Stimulated activated CD8-positive, alpha-beta memory T cell treated with anti-CD3 and anti-CD28 coated beads, Interleukin-7, amount 100 ng/mL, for 48 hours (primary cell): ENCODE data around the gene PCDHGB6.
"Not testable (repeated sequence)": the region's sequence is repeated elsewhere in the genome, so short reads cannot be mapped to it uniquely, and the experiment has no call there.

Experiments used
- DNase-seq, 2 donors: peaks; one replicate each; pipeline ENCODE4 v3.0.0-alpha.2; 2020; ENCODE audit warnings: low read depth in 1 of 2; ENCODE audit errors: extremely low read depth in 1 of 2

The PCDHGB6 gene

DNA sequence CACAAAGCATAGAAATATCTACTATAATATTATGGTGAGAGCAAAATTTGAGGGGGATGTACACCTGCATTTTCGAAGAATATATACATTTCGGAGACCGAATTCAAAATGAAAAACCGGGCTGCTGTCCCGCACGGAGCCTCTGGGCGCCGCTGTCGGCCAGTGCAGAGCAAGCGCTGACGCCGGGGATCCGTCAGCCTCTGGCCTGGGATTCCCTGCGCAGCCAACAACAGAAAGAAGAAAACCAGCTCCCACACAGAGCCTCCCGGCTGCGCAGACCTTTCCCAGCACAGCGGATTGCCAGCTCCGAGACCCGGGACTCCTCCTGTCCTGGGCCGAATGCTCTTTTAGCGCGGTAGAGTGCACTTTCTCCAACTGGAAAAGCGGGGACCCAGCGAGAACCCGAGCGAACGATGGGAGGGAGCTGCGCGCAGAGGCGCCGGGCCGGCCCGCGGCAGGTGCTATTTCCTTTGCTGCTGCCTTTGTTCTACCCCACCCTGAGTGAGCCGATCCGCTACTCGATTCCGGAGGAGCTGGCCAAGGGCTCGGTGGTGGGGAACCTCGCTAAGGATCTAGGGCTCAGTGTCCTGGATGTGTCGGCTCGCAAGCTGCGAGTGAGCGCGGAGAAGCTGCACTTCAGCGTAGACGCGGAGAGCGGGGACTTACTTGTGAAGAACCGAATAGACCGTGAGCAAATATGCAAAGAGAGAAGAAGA lies at the start of gene PCDHGB6:
Gene PCDHGB6 (plus strand): TSS at position 232 of the 716 bp plus-strand sequence. CDS start 182 bp downstream, at position 414.
- not testable (repeated sequence) for DNase-seq

DNA sequence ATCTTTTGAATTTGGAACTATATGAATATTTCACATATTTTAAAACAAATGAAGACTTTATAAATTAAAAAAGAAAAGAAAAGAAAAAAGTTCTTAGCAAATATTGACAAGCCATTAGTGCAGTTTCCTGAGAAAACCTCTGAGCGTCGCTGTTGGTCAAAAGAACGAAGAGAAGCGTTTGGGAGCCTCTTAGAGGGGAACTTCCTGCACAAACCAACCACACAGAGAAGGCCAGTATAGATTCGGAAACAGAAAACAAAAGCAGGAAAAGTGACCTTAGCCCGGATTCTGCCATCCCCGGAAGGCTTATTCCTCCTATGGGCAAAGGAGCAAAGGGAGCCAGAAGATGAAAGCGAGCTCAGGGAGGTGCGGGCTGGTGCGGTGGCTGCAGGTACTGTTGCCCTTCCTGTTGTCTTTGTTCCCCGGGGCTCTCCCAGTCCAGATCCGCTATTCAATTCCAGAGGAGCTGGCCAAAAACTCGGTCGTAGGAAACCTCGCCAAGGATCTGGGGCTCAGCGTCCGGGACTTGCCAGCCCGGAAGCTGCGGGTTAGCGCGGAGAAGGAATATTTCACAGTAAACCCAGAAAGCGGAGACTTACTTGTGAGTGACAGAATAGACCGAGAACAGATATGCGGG lies 47.9 kb upstream of the PCDHGB6 start, which contains the start of gene PCDHGB2:
Gene PCDHGB2 (plus strand): TSS at position 205 of the 637 bp plus-strand sequence. CDS start 142 bp downstream, at position 347.
- no peak for DNase-seq

DNA sequence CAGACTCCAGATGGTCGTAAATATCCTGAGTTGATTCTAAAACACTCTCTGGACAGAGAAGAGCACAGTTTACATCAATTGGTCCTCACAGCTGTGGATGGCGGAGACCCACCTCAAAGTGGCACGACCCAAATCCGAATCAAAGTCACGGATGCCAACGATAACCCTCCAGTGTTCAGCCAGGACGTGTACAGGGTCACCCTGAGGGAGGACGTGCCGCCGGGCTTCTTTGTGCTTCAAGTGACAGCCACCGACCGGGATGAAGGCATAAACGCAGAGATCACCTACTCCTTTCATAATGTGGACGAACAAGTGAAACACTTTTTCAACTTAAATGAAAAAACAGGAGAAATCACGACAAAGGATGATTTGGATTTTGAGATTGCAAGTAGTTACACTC lies 47.1 kb upstream of the PCDHGB6 start:
- DNase-seq, result no peak

DNA sequence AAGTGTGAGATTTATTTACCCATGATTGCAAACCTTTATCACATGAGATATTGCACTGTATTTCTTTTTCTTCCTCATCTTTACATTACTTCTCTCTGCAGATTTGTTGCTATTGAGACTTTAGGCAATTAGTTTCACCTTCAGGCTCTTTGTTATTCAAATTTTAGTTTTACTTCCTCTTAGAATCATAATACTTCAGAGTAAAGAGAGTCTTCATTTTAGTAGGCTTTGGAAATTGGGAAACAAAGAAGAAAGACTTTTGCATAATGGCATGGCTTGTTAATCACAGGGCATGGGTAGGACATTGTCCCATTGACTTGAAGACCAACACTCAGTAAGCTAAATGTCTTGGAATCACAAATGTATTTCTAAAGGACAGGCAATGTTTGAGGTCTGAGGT lies 45.1 kb upstream of the PCDHGB6 start:
- no peak for DNase-seq

DNA sequence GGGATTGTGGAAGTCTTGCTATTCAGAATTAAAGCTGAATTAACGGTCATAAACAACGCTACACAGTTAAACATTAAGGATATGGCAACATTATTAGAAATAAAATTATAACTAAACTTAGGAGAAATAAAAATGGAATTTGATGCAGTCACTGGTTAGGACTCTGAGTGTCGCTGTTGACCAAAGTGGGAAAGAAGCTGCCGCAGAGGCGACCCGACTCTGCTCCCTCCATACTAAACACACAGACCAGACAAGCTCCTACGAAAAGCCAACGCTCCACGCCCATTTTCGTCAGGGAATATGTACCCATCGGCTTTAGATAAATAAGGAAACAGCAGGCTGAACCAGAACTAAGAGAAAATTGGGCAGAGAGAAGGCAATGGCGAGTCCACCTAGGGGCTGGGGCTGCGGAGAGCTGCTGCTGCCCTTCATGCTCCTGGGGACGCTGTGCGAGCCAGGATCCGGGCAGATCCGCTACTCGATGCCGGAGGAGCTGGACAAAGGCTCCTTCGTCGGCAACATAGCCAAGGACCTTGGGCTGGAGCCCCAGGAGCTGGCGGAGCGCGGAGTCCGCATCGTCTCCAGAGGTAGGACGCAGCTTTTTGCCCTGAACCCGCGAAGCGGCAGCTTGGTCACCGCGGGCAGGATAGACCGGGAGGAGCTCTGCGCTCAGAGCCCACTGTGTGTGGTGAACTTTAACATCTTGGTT lies 43.7 kb upstream of the PCDHGB6 start, which contains the start of gene PCDHGA5:
Gene PCDHGA5 (plus strand): TSS at position 211 of the 709 bp plus-strand sequence. CDS start 169 bp downstream, at position 380.
- no peak for DNase-seq

DNA sequence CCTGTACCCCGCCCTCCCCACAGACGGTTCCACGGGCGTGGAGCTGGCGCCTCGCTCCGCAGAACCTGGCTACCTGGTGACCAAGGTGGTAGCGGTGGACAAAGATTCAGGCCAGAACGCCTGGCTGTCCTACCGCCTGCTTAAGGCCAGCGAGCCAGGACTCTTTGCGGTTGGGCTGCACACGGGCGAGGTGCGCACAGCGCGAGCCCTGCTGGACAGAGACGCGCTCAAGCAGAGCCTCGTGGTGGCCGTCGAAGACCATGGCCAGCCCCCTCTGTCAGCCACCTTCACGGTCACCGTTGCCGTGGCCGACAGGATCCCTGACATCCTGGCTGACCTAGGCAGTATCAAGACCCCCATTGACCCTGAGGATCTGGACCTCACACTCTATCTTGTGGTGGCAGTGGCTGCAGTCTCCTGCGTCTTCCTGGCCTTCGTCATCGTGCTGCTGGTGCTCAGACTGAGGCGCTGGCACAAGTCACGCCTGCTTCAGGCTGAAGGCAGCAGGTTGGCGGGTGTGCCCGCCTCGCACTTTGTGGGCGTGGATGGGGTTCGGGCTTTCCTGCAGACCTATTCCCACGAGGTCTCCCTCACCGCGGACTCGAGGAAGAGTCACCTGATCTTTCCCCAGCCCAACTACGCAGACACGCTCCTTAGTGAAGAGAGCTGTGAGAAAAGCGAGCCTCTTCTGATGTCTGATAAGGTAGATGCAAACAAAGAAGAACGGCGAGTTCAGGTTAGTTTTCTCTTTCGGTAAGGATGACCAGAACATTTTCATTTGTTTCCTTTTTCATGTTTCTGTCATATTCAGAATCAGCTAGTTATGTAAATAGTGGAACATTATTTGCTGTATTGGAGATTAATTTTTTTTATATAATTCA lies 41.6 kb upstream of the PCDHGB6 start:
- DNase-seq, result no peak

DNA sequence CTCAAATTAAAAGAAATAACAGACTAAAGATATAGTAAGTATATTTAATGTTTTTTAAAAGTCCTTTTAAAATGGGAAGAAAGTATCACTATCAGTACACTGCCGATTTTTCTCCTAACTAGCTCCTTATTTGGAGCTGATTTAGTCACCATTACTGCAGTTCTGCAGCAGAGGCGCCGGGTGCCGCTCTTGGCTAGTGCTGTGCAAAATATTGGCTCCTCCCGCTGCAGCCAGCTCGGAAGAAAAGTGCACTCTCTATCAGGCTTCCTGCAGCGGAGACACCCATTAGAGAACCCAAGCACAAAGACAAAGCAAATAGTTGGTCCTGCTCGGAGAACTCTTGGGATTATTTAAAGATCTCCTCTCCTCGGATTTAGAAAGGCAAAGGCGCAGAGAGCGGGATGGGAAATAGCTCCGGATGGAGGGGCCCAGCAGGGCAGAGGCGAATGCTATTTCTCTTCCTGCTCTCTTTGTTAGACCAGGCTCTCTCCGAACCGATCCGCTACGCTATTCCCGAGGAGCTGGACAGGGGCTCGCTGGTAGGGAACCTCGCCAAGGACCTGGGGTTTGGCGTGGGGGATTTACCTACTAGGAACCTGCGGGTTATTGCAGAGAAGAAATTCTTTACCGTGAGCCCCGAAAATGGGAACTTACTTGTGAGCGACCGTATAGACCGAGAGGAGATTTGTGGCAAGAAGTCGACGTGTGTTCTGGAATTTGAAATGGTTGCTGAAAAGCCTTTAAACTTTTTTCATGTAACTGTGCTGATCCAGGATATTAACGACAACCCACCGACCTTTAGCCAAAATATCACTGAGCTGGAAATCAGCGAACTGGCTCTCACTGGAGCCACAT lies 37.6 kb upstream of the PCDHGB6 start, which contains the start of gene PCDHGB3:
Gene PCDHGB3 (plus strand): TSS at position 249 of the 855 bp plus-strand sequence. CDS start 153 bp downstream, at position 402.
- peak in 1 of 2 donors; percentile 8 for DNase-seq

DNA sequence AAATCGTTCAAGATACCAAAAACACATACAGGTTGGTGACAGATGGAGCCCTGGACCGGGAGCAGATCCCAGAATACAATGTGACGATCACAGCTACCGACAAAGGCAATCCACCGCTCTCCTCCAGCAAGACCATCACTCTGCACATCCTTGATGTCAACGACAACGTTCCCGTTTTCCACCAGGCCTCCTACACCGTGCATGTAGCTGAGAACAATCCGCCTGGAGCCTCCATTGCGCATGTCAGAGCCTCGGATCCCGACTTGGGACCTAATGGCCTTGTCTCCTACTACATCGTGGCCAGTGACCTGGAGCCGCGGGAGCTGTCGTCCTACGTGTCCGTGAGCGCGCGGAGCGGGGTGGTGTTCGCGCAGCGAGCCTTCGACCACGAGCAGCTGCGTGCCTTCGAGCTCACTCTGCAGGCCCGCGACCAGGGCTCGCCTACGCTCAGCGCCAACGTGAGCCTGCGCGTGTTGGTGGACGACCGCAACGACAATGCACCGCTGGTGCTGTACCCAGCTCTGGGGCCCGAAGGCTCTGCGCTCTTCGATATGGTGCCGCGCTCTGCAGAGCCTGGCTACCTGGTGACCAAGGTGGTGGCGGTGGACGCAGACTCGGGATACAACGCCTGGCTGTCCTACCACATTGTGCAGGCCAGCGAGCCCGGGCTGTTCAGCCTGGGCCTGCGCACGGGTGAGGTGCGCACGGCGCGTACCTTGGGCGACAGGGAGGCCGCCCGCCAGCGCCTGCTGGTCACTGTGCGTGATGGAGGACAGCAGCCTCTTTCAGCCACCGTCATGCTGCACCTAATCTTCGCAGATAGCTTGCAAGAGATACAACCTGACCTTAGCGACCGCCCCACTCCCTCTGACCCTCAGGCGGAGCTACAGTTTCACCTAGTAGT lies 36.0 kb upstream of the PCDHGB6 start:
- DNase-seq, result no peak

DNA sequence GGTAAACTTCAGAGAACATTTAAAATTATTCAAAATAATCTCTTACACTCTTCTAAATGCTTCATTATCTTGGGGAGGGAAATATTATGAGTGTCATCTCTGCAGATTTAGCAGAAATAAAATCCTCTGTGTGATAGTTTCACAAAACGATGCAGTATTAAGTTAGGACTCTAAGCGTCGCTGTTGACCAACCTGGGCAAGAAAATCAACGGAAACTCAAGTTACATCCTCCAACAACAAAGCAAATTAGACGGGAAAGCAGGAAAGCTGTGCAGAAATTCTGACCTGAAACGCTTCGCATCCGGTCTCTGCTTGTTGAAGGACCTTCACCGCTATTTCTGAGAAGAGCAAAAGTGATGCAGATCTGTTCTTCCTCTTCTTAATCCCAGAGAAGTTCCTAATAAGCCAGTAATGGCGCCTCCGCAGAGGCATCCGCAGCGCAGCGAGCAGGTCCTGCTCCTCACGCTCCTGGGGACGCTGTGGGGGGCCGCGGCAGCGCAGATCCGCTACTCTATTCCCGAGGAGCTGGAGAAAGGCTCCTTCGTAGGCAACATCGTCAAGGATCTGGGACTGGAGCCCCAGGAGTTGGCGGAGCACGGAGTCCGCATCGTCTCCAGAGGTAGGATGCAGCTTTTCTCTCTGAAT lies 34.0 kb upstream of the PCDHGB6 start, which contains the start of gene PCDHGA6:
Gene PCDHGA6 (plus strand): TSS at position 219 of the 645 bp plus-strand sequence. CDS start 193 bp downstream, at position 412.
- no peak for DNase-seq

DNA sequence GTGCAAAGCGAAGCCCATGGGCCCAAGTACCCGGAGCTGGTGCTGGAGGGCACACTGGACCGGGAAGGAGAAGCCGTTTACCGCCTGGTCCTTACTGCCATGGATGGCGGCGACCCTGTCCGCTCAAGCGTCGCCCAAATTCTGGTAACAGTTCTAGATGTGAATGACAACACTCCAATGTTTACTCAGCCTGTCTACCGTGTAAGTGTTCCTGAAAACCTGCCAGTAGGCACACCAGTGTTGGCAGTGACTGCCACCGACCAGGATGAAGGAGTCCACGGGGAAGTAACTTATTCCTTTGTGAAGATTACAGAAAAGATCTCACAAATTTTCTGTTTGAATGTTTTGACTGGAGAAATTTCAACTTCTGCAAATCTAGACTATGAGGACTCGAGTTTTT lies 33.2 kb upstream of the PCDHGB6 start:
- DNase-seq, result no peak

DNA sequence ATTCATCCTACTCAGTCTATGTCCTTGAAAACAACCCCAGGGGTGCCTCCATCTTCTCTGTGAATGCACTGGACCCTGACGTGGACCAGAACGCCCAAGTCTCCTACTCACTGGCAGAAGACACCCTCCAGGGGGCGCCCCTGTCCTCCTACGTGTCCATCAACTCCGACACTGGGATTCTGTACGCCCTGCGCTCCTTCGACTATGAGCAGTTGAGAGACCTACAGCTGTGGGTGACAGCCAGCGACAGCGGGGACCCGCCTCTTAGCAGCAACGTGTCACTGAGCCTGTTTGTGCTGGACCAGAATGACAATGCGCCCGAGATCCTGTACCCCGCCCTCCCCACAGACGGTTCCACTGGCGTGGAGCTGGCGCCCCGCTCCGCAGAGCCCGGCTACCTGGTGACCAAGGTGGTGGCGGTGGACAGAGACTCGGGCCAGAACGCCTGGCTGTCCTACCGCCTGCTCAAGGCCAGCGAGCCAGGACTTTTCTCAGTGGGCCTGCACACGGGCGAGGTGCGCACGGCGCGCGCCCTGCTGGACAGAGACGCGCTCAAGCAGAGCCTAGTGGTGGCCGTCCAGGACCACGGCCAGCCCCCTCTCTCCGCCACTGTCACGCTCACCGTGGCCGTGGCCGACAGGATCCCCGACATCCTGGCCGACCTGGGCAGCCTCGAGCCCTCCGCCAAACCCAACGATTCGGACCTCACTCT lies 32.2 kb upstream of the PCDHGB6 start:
- DNase-seq, result not testable (repeated sequence)

DNA sequence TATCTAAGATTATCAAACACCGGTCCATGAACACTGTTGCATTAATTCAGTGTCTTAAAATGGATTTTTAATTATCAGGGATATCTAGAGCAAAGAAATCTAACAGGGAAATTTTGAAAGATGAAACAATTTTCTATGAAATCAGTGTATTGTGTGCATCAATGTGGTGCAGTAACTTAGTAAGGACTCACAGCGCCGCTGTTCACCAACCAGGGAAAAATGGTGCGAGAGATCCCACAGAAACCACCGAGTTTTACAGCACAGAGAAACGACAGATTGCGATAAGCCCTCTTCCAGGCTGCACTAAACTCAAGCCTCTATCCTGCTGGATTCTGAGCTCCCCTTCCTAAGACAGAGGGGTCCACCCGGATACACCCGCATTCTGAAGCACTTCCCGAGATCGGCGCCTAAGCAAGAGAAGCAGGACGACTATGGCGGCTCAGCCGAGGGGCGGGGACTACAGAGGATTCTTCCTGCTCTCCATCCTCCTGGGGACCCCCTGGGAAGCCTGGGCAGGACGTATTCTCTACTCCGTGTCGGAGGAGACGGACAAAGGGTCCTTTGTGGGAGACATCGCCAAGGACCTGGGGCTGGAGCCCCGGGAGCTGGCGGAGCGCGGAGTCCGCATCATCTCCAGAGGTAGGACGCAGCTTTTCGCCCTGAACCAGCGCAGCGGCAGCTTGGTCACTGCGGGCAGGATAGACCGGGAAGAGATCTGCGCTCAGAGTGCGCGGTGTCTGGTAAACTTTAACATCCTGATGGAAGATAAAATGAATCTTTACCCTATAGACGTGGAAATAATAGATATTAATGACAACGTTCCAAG lies 25.1 kb upstream of the PCDHGB6 start, which contains the start of gene PCDHGA7:
Gene PCDHGA7 (plus strand): TSS at position 274 of the 826 bp plus-strand sequence. CDS start 158 bp downstream, at position 432.
- DNase-seq, result no peak

DNA sequence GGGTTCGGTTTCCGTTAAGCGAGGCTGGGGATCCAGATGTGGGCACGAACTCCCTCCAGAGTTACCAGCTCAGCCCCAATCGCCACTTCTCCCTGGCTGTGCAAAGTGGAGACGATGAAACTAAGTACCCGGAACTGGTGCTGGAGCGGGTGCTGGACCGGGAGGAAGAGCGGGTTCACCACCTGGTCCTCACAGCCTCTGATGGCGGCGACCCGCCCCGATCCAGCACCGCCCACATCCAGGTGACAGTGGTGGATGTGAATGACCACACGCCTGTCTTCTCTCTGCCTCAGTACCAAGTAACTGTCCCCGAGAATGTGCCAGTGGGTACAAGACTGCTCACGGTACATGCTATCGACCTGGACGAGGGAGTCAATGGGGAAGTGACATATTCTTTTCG lies 24.5 kb upstream of the PCDHGB6 start:
- no peak for DNase-seq

DNA sequence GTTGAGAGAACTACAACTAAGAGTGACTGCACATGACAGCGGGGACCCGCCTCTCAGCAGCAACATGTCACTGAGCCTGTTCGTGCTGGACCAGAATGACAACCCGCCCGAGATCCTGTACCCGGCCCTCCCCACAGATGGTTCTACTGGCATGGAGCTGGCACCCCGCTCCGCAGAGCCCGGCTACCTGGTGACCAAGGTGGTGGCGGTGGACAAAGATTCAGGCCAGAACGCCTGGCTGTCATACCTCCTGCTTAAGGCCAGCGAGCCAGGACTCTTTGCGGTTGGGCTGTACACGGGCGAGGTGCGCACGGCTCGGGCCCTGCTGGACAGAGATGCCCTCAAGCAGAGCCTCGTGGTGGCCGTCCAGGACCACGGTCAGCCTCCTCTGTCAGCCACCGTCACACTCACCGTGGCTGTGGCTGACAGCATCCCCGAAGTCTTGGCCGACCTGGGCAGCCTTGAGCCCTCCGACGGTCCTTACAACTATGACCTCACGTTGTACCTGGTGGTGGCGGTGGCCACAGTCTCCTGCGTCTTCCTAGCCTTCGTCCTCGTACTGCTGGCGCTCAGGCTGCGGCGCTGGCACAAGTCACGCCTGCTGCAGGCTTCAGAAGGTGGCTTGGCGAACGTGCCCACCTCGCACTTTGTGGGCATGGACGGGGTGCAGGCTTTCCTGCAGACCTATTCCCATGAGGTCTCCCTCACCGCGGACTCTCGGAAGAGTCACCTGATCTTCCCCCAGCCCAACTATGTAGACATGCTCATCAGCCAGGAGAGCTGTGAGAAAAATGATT lies 23.2 kb upstream of the PCDHGB6 start:
- DNase-seq, result no peak

DNA sequence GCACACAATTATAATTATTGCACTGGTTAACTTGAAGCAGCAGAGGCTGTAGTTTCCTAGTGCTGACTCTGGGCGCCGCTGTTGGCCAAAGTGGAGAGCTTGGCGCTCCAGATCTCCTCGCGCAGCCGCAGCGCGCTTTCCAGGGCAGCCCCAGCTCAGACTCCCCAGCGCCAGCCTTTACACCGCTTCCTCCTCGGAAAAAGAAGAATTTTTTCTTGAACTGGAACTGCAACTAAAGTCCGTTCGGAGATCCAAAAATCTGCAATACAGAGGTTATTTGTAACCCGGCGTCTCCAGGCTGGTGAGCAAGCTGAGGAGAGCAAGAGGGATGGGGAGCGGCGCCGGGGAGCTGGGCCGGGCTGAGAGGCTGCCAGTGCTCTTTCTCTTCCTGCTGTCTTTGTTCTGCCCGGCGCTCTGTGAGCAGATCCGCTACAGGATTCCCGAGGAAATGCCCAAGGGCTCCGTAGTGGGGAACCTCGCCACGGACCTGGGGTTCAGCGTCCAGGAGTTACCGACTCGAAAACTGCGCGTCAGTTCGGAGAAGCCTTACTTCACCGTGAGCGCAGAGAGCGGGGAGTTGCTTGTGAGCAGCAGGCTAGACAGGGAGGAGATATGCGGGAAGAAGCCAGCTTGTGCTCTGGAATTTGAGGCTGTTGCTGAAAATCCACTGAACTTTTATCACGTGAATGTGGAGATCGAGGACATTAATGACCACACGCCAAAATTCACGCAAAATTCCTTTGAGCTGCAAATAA lies 20.1 kb upstream of the PCDHGB6 start, which contains the start of gene PCDHGB4:
Gene PCDHGB4 (plus strand): TSS at position 142 of the 755 bp plus-strand sequence. CDS start 187 bp downstream, at position 329.
- DNase-seq, result not testable (repeated sequence)
